Measurements from ENCODE around the gene CSF1. TPM values are rescaled to one million over a fixed set of nuclear protein-coding genes. Genes with fewer than 3 reads are reported as not detected.

The CSF1 gene
- total RNA-seq, 1 experiment from 2014 or later, result 3.0 TPM

GRCh38 chr1:109864930-109865612 lies 45.6 kb upstream of the CSF1 start:
- ATAC-seq (no peak), DNase-seq (ENCODE audit: low read depth, low spot score) (no peak)
- ChIA-PET POLR2A (no interaction called here), CTCF (no interaction called here), RAD21 (ENCODE audit: low non-redundant PET in 1 of 2, low total read pairs in 2 of 2, uncharacterized antibody in 2 of 2, unreplicated experiment in 2 of 2) (no interaction called here)
- Histone ChIP-seq H3K9ac (ENCODE audit: low read length) (no peak overlapping the region), H3K27me3 (ENCODE audit: insufficient read depth, low read length) (no peaks in the 10 kb centered on the region; the same call in 1 of the 2 replicates), H4K20me1 (ENCODE audit: insufficient read depth) (no peaks in the 10 kb centered on the region), H3K4me3 (replicated peaks in 1 of 2; ENCODE audit: low read depth in 1 of 2, low read length in 2 of 2) (no peak overlapping the region), H3K4me1 (ENCODE audit: control insufficient read depth in 1 of 2, insufficient read depth in 2 of 2, low read length in 2 of 2) (no peaks in the 10 kb centered on the region), H3K27ac (ENCODE audit: low read depth, low read length) (no peak overlapping the region), H3K4me2 (ENCODE audit: low read length) (no peak overlapping the region), H3K79me2 (ENCODE audit: insufficient read depth, low read length) (no peaks in the 10 kb centered on the region), H3K9me2 (ENCODE audit: insufficient read depth) (no peaks in the 10 kb centered on the region), H3K9me3 (ENCODE audit: control insufficient read depth in 1 of 2, insufficient read depth in 1 of 2, low read depth in 1 of 2, low read length in 2 of 2) (no peaks in the 10 kb centered on the region), H3K36me3 (ENCODE audit: control insufficient read depth in 1 of 2, insufficient read depth in 2 of 2, low read length in 2 of 2) (no peaks in the 10 kb centered on the region), H2AFZ (ENCODE audit: low read depth, low read length, poor library complexity, severe bottlenecking) (no peak overlapping the region)
- BruUV-seq (replicated peaks), result no TSS peak
- TF ChIP-seq EZH2phosphoT487 (IDR thresholded peaks at IDR 0.05; ENCODE audit: borderline replicate concordance), result no peak
- no peak for TF ChIP-seq SRF (IDR thresholded peaks at IDR 0.05; ENCODE audit: low read depth)
- TF ChIP-seq ATF3 (IDR thresholded peaks at IDR 0.05), result no peak
- no peak for TF ChIP-seq TCF7L2 (IDR thresholded peaks at IDR 0.05; ENCODE audit: borderline replicate concordance, extremely low read depth, insufficient read depth, insufficient read length)
- TF ChIP-seq CEBPB (IDR thresholded peaks at IDR 0.05; ENCODE audit: low read depth), result no peak
- no peak for TF ChIP-seq ELF1 (IDR thresholded peaks at IDR 0.05; ENCODE audit: borderline replicate concordance, low read depth)
- no peak for TF ChIP-seq SIN3A (IDR thresholded peaks at IDR 0.05; ENCODE audit: low read depth)
- no peak for TF ChIP-seq ZFX (IDR thresholded peaks at IDR 0.05)
- TF ChIP-seq RAD21 (IDR thresholded peaks at IDR 0.05; ENCODE audit: low read depth), result no peak
- no peak for TF ChIP-seq REST (IDR thresholded peaks at IDR 0.05; ENCODE audit: low read depth)
- no peak for TF ChIP-seq EGR1 (IDR thresholded peaks at IDR 0.05; ENCODE audit: low read depth)
- TF ChIP-seq FOSL1 (IDR thresholded peaks at IDR 0.05; ENCODE audit: low read depth), result no peak
- TF ChIP-seq CTCF (IDR thresholded peaks at IDR 0.05 in 2 of 3, conservative IDR thresholded peaks at IDR 0.05 in 1 of 3; ENCODE audit: borderline replicate concordance in 1 of 3, insufficient read depth in 1 of 3, low read depth in 2 of 3, low read length in 2 of 3), result no peak
- no peak for TF ChIP-seq ZNF274 (IDR thresholded peaks at IDR 0.05; ENCODE audit: low read depth, low read length)
- TF ChIP-seq EZH2 (IDR thresholded peaks at IDR 0.05), result no peak
- no peak for TF ChIP-seq POLR2A (IDR thresholded peaks at IDR 0.05; ENCODE audit: borderline replicate concordance, extremely low read depth, insufficient read depth, insufficient read length)
- no peak for TF ChIP-seq JUND (IDR thresholded peaks at IDR 0.05)
- no peak for TF ChIP-seq ZBTB33 (IDR thresholded peaks at IDR 0.05; ENCODE audit: extremely low read depth, insufficient replicate concordance, low read length)
- intact Hi-C loops (cut with micrococcal nuclease), result no loop called here
